GM12878 (cell line): ENCODE measurements around the gene MIER1. TPM values are rescaled to one million over a fixed set of nuclear protein-coding genes. Genes with fewer than 3 reads are reported as not detected.
"Not testable (repeated sequence)": the region's sequence is repeated elsewhere in the genome, so short reads cannot be mapped to it uniquely, and the experiment has no call there.

Source experiments
- ATAC-seq: fragments of 200-7000 bp; cut with Tn5 transposase; 3 replicates; pipeline ENCODE4 v1.9.1; 2020; ENCODE audit warnings: mild to moderate bottlenecking, moderate library complexity
- BruUV-seq: library from RNA; stranded (reverse); fragments of 400-500 nt; replicated peaks from 2 replicates; lab custom pipeline; 2021; lab: Mats Ljungman, UMichigan
- CTCF ChIA-PET: fragments of 300-600 bp; sonication (Branson Sonifier 250); formaldehyde crosslinking; extraction: SDS; loops from one replicate; lab custom pipeline; 2021; ENCODE audit warnings: inconsistent platforms; lab: Yijun Ruan, JAX
- POLR2A ChIA-PET: fragments of 350-600 bp; formaldehyde crosslinking; extraction: SDS; loops from one replicate; lab custom pipeline; 2021; ENCODE audit warnings: inconsistent platforms; lab: Charles Lee
- RAD21 ChIA-PET: fragments of 300-600 bp; sonication (Branson Sonifier 250); formaldehyde crosslinking; loops from one replicate; lab custom pipeline; 2023; ENCODE audit warnings: antibody characterized with exemption; ENCODE audit not compliant: unreplicated experiment; lab: Charles Lee
- SMC1A ChIA-PET: fragments of 300-600 bp; sonication (Branson Sonifier 250); formaldehyde crosslinking; loops from one replicate; lab custom pipeline; 2023; ENCODE audit not compliant: unreplicated experiment, uncharacterized antibody; lab: Charles Lee
- DNase-seq: peaks from one replicate; pipeline ENCODE4 v3.0.0-alpha.2; 2011; ENCODE audit warnings: low read depth, low spot score
- FAIRE-seq: peaks from 3 replicates; lab custom pipeline; 2011; peaks lifted over from hg19 to GRCh38; lab: Jason Lieb, UNC
- H2AFZ ChIP-seq: 2 replicates; pipeline ENCODE4 v1.6.0; 2011; ENCODE audit warnings: low read depth, low read length, control low read depth; ENCODE audit not compliant: control insufficient read depth
- H3K27ac ChIP-seq: 2 replicates; pipeline ENCODE4 v1.5.1; 2011; ENCODE audit warnings: control low read depth; ENCODE audit not compliant: control insufficient read depth, insufficient read depth
- H3K27me3 ChIP-seq, 2 experiments: replicated peaks in 1 of 2; 2 replicates each; pipeline versions ENCODE4 v1.6.0 to v1.6.1; 2011; ENCODE audit warnings: low read length in 1 of 2; ENCODE audit not compliant: control insufficient read depth in 2 of 2, insufficient read depth in 2 of 2
- H3K36me3 ChIP-seq, 2 experiments: 2 replicates each; pipeline ENCODE4 v1.5.1; 2011; ENCODE audit warnings: low read length in 1 of 2; ENCODE audit not compliant: control insufficient read depth in 2 of 2, insufficient read depth in 2 of 2
- H3K4me1 ChIP-seq: 2 replicates; pipeline ENCODE4 v1.6.1; 2011; ENCODE audit warnings: mild to moderate bottlenecking, low read length, moderate library complexity, mixed read lengths; ENCODE audit not compliant: control insufficient read depth, insufficient read depth
- H3K4me2 ChIP-seq: 2 replicates; pipeline ENCODE4 v1.6.0; 2011; ENCODE audit warnings: control low read depth; ENCODE audit not compliant: control insufficient read depth, insufficient read depth
- H3K4me3 ChIP-seq: fragments of 200-600 bp; sonication (generic); 2 replicates; pipeline ENCODE4 v1.5.1; 2016
- H3K79me2 ChIP-seq: 2 replicates; pipeline ENCODE4 v1.6.0; 2011; ENCODE audit warnings: low read length; ENCODE audit not compliant: control insufficient read depth, insufficient read depth
- H3K9ac ChIP-seq: 2 replicates; pipeline ENCODE4 v1.8.0; 2011; ENCODE audit warnings: low read length, control low read depth, mixed read lengths; ENCODE audit not compliant: control insufficient read depth, insufficient read depth
- H3K9me3 ChIP-seq: replicated peaks from 3 replicates; pipeline ENCODE4 v1.5.1; 2011; ENCODE audit warnings: mild to moderate bottlenecking, low read length; ENCODE audit not compliant: control insufficient read depth, insufficient read depth
- H4K20me1 ChIP-seq: 2 replicates; pipeline ENCODE4 v1.6.0; 2011; ENCODE audit not compliant: control insufficient read depth, insufficient read depth
- CBX5 ChIP-seq: sonication (generic); IDR thresholded peaks from 2 replicates; pipeline ENCODE4 v1.6.1; 2016; ENCODE audit warnings: low read depth, moderate library complexity, mild to moderate bottlenecking, inconsistent platforms
- E2F8 ChIP-seq: fragments of 450-650 bp; IDR thresholded peaks from 2 replicates; pipeline ENCODE4 v1.6.1; 2018; ENCODE audit warnings: mild to moderate bottlenecking, low read depth, moderate library complexity; ENCODE audit not compliant: partially characterized antibody
- FOXM1 ChIP-seq: IDR thresholded peaks from 2 replicates; pipeline ENCODE4 v1.6.1; 2012; ENCODE audit warnings: low read depth, mild to moderate bottlenecking, inconsistent platforms, low read length, moderate library complexity
- LARP7 ChIP-seq: fragments of 450-650 bp; IDR thresholded peaks from 2 replicates; pipeline ENCODE4 v1.6.1; 2017; ENCODE audit warnings: mild to moderate bottlenecking
- RAD51 ChIP-seq: fragments of 450-650 bp; IDR thresholded peaks from 2 replicates; pipeline ENCODE4 v1.6.1; 2016; ENCODE audit warnings: moderate library complexity, mild to moderate bottlenecking, inconsistent platforms
- WGBS: methylation state at CpG from one replicate; pipeline ENCODE4 v1.1.6; 2016; ENCODE audit warnings: low lambda C conversion rate; ENCODE audit not compliant: insufficient replicate concordance, insufficient coverage; ENCODE audit errors: missing lambda C conversion rate; 5-methylcytosine and 5-hydroxymethylcytosine counted together
- in situ Hi-C: fragments of 300-500 bp; cut with MboI; formaldehyde crosslinking; loops from 9 replicates; pipeline ENCODE4 v1.14.3; 2018; ENCODE audit warnings: mixed read lengths
- intact Hi-C: fragments of 100-400 bp; cut with micrococcal nuclease; formaldehyde crosslinking; loops from one replicate; pipeline ENCODE4 v1.14.2; 2022; ENCODE audit not compliant: unreplicated experiment
- polyA plus RNA-seq, 11 experiments: library from polyadenylated mRNA; depleted of rRNA in 4 of 11; unstranded in 6 of 11; stranded (reverse) in 5 of 11; fragments of >200 nt; fragmentation: Nextera tagmentation in 4 of 11; fragmentation: Illumina TruSeq in 1 of 11; extraction: Ambion mirVana in 4 of 11; extraction: Trizol in 1 of 11; gene quantifications; 1 replicate in 1 of 11; 2 replicates in 10 of 11; pipeline versions ENCODE4 v1.2.1 to v1.2.3, GENCODE V29; 2011 to 2016; ENCODE audit warnings: inconsistent platforms in 2 of 11, missing spikeins in 2 of 11, low read depth in 1 of 11
- total RNA-seq, 4 experiments: library from RNA; depleted of rRNA in 3 of 4; stranded (reverse); fragments of >200 nt in 3 of 4; fragmentation: Illumina TruSeq in 1 of 4; extraction: Trizol in 1 of 4; gene quantifications; 2 replicates each; pipeline versions ENCODE4 v1.2.1 to v1.2.3, GENCODE V29; 2013 to 2021

Gene MIER1
- total and polyA plus RNA-seq, 10 of the 15 experiments (the other 5 are each of a cell fraction or from before 2014, with no cell fraction given): 13.6 to 39.8 (median 25.7) TPM

- no peak for TF ChIP-seq E2F8
- no peak for TF ChIP-seq FOXM1
- no peak for TF ChIP-seq LARP7
- TF ChIP-seq RAD51: no peak
- TF ChIP-seq CBX5: no peak
Observed at GRCh38 chr1:66978201-66978600, 53.4 kb downstream of the MIER1 start (continued).

- CTCF ChIA-PET: not testable (repeated sequence)
- POLR2A ChIA-PET: interaction anchor here (1.0 kb wide), 1 partner anchor 46 kb away, joined by 4 read pairs; no protein-coding TSS in a partner anchor
Observed at GRCh38 chr1:66979621-66980020, 54.8 kb downstream of the MIER1 start.

More at GRCh38 chr1:66979621-66980020, 54.8 kb downstream of the MIER1 start:
- H3K4me2 ChIP-seq, H3K79me2 ChIP-seq, H3K9ac ChIP-seq, DNase-seq, RAD21 ChIA-PET, FAIRE-seq, H3K27ac ChIP-seq, H3K9me3 ChIP-seq, H4K20me1 ChIP-seq, ATAC-seq, H2AFZ ChIP-seq, BruUV-seq, H3K27me3 ChIP-seq, H3K4me3 ChIP-seq: not testable (repeated sequence)
- peaks cover 0 to 16% of the 10 kb centered on the region in 2 experiments; a peak in 2 of 4 replicates for H3K36me3 ChIP-seq
- SMC1A ChIA-PET: interaction anchor here (0.6 kb wide), 1 partner anchor 403 kb away, joined by 3 read pairs; no protein-coding TSS in a partner anchor
- in situ Hi-C loops (loop anchor here (10.0 kb wide), 1 partner anchor 445 kb away; no protein-coding TSS in a partner anchor), intact Hi-C loops (loop anchor here (5.0 to 10.0 kb wide), 3 partner anchors 212 to 445 kb away; no protein-coding TSS in a partner anchor)
- peaks cover 12% of the 10 kb centered on the region for H3K4me1 ChIP-seq
- WGBS: 99% methylated on average over 11 of the region's 11 CpGs
